DOHH2 (cell line): ENCODE measurements around the gene DOCK1.

Source experiments
- EZH2phosphoT487 ChIP-seq: fragments of 200-600 bp; sonication (generic); IDR thresholded peaks from 2 replicates; pipeline ENCODE4 v1.6.1; 2017; ENCODE audit warnings: borderline replicate concordance, mild to moderate bottlenecking, antibody characterized with exemption, low read length, moderate library complexity, mixed read lengths
- TF ChIP-seq, protein P1 (sequence below): fragments of 200-600 bp; sonication (generic); IDR thresholded peaks from one replicate; pipeline ENCODE4 v1.5.1; 2014; ENCODE audit warnings: antibody characterized with exemption, mild to moderate bottlenecking, low read depth, low read length; ENCODE audit not compliant: poor library complexity, severe bottlenecking

DNA sequence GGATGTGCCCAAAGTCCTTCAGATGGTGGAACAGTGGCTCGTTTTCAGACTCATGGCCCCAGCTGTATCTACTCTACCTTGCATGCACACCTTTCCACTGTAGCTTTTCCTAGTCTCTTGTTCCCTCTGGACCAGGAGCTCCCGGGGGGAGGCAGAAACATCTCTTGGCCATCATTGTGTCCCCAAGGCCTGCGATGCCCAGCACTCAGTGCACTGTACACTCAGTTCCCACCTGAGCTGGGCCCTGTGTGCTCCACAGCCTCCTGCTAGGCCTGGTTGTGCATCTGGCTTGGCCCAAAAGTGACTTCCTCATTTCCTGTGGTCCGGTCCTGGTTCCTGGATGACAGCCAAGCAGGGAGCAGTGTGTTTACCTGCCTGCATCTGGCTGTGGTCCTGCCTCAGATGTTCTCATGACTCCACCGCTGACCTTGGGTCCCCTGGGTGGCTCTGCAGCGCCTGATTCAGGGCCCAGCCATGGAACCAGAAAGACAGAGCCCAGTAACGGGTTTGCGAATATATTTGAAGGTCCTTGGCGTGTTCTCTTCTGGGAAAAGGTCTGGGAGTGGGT is 9.9 kb upstream of the DOCK1 start:
- TF ChIP-seq, protein P1, sequence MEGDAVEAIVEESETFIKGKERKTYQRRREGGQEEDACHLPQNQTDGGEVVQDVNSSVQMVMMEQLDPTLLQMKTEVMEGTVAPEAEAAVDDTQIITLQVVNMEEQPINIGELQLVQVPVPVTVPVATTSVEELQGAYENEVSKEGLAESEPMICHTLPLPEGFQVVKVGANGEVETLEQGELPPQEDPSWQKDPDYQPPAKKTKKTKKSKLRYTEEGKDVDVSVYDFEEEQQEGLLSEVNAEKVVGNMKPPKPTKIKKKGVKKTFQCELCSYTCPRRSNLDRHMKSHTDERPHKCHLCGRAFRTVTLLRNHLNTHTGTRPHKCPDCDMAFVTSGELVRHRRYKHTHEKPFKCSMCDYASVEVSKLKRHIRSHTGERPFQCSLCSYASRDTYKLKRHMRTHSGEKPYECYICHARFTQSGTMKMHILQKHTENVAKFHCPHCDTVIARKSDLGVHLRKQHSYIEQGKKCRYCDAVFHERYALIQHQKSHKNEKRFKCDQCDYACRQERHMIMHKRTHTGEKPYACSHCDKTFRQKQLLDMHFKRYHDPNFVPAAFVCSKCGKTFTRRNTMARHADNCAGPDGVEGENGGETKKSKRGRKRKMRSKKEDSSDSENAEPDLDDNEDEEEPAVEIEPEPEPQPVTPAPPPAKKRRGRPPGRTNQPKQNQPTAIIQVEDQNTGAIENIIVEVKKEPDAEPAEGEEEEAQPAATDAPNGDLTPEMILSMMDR, result no peak
- TF ChIP-seq EZH2phosphoT487, result no peak
